Skeletal muscle cell (primary cell): ENCODE measurements around the gene FCF1.
"Not testable (repeated sequence)": the region's sequence is repeated elsewhere in the genome, so short reads cannot be mapped to it uniquely, and the experiment has no call there.

ENCODE experiments used
- DNase-seq: peaks from one replicate; pipeline ENCODE4 v3.0.0-alpha.2; 2010; ENCODE audit warnings: low read depth
- H3K4me3 ChIP-seq: 2 replicates; pipeline ENCODE4 v1.5.1; 2011; ENCODE audit warnings: low read depth, mild to moderate bottlenecking, control low read depth, low read length, moderate library complexity

FCF1 gene

DNA sequence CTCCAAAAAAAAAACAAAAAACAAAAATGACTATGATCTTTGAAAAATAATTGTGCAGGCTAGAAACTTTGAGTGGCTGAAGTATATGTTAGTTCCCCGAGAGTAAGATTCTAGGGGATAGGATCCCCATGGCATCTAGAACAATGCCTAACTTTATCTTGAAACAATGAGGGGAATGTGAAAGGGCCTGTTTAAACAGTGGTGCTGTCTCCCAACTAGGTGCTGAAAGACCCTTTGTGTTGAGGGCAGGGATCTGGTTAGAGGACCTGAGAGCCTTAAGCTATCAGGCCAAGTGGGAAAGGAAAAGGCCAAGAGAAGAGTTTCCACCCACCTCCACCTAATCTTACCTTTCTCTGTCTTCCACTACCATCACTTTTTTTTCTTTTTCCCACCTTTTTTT lies 43.4 kb downstream of the FCF1 start:
- H3K4me3 ChIP-seq: no peak overlapping the region

GRCh38 chr14:74758505-74758904 lies 45.6 kb downstream of the FCF1 start:
- H3K4me3 ChIP-seq, DNase-seq: not testable (repeated sequence)

More for the DNA sequence above, 43.4 kb downstream of the FCF1 start:
- no peak for DNase-seq

GRCh38 chr14:74762917-74763802 lies 50.2 kb downstream of the FCF1 start, which contains the start of gene YLPM1:
Gene YLPM1 (plus strand): TSS chr14:74763316. CDS start chr14:74763490, 174 bp downstream.
- H3K4me3 ChIP-seq: peak within 1 kb of the TSS; percentile 87
- peak; percentile 94 for DNase-seq

DNA sequence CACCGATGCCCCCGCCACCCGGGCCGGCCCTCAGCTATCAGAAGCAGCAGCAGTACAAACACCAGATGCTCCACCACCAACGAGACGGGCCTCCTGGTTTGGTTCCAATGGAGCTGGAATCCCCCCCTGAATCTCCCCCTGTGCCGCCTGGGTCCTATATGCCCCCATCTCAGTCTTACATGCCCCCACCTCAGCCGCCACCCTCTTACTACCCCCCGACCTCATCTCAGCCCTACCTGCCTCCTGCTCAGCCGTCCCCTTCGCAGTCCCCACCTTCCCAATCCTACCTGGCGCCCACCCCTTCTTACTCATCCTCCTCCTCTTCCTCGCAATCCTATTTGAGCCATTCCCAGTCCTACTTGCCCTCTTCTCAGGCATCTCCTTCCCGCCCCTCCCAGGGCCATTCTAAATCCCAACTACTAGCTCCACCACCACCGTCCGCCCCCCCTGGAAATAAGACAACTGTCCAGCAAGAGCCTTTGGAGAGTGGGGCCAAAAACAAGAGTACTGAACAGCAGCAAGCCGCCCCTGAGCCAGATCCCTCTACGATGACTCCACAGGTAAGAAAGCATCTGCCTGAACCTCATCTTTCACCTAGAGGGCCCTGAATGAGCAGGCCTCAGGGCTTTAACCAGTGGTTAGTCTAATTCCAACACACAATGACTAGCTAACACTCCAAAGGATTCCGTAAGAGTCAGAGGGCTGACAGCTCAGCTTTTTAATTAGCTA lies 51.0 kb downstream of the FCF1 start:
- DNase-seq: no peak
- peak overlapping the region; percentile 87 for H3K4me3 ChIP-seq

DNA sequence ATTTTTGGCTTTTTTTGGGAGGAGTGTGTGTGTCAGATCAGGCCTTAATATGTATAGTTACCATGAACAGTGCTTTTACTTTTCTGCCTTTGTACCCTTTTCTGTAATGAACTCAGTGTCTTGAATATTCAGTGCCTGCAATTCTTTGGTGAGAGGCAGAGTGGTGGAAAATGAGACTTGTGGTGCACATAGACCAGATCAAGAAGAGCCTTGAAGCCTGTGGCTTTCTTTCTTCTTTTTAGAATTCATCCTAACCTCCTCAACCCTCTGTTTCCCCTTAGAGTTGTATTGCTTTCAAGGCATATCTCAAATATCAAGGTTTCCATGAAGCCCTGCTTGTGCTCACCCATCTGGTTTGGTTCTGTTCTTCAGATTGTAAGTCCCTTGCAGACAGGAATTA lies 52.8 kb downstream of the FCF1 start:
- peak overlapping the region; percentile 87 for H3K4me3 ChIP-seq
- no peak for DNase-seq

DNA sequence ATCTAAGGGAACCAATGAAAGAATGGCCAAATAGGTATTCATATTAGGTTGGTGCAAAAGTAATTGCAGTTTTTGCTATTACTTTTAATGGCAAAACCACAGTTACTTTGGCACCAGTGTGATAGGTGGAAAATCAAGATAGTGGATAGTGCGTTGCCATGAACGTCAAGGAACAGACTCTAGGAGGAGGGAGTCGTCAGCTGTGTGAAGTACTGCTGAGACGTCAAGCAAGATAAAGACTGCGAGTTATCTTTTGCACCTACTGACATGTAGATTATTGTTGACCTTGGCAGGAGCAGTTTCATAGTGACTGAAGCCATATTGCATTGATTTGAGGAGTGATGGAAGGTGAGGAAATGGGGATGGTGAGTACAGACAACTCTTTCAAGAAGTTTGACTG lies 58.5 kb downstream of the FCF1 start:
- no peak for DNase-seq
- H3K4me3 ChIP-seq: no peak overlapping the region

DNA sequence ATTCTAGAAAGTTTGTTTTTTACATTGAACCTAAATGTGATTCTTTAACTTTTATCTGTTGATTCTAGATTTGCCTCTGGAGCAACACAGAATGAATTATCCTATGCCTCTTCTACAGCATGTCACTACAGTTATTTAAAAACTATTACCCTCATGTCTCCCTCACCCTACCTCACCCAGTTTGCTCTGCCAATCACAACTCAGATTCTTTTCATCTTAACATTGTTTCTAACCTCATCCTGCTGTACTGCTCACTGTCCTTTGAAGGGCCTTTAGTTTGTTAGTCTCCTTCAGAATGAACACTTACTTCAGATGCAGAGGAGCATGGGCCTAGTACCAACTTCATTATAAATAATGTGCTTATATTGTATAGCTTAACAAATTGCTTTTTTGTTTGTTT lies 71.7 kb downstream of the FCF1 start:
- no peak overlapping the region for H3K4me3 ChIP-seq
- DNase-seq: no peak

DNA sequence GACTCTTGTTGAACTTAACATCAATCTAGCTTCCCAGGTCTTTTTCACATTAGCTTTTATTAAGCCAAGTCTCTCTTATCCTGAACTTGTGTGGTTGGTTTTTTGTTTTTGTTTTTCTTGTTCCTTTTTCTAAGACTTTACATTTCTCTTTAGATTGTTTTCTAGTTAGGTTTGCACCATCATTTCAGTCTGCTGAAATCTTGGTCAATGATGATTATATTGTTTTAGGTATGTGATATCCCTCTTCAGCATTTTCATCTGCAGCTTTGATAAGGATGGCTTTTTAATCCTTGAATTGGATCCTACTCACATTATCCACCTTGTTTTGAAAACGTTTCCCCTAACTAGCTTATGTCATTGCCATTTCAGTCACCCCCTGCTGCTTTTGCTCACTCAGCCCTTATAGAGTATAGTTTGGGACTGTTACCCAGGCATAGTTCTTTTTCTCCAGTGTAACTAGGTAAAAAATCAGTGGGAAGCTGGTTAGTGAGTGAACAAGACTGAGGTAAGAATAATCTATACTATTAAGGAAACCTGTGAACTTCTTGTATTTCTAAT lies 72.2 kb downstream of the FCF1 start:
- no peak overlapping the region for H3K4me3 ChIP-seq
- DNase-seq: no peak

DNA sequence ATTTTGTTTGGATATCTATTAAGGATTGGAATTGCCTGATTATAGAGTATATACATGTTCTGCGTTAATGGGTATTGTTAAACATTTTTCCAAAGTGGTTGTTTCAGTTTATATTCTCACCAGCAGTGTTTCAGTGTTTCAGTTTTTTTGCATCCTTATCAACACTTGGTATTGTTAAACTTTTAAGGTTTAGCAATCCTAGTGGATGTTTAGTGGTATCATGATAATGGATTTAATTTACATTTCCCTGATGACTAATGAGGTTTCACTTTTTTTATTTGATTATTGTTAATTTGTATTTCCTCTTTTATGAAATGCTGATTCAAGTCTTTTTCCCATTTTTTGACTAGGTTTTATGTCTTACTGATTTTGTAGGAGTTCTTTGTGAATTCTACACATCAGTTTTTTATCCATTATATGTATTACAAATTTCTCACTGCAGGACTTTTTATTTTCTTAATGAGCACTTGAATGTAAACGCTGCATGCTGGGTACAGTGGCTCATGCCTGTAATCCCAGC lies 73.9 kb downstream of the FCF1 start:
- no peak overlapping the region for H3K4me3 ChIP-seq
- DNase-seq: no peak
